Cardiac muscle cell (in vitro differentiated cells and primary cell): Measurements from ENCODE around the gene NUFIP2. TPM values are rescaled to one million over a fixed set of nuclear protein-coding genes. Genes with fewer than 3 reads are reported as not detected.

ENCODE experiments used
- DNase-seq, 2 donors: peaks; one replicate each; pipeline versions ENCODE4 v3.0.0 to v3.0.0-alpha.2; 2010 to 2017; ENCODE audit warnings: low read depth in 1 of 2, low spot score in 1 of 2
- H3K27ac ChIP-seq: fragments of 200-600 bp; sonication (generic); 2 replicates; pipeline ENCODE4 v1.5.1; 2016
- H3K27me3 ChIP-seq: fragments of 200-600 bp; sonication (generic); 2 replicates; pipeline ENCODE4 v1.6.0; 2016; ENCODE audit warnings: control low read depth
- H3K36me3 ChIP-seq: fragments of 200-600 bp; sonication (generic); 2 replicates; pipeline ENCODE4 v1.5.1; 2016; ENCODE audit warnings: control low read depth
- H3K4me1 ChIP-seq: fragments of 200-600 bp; sonication (generic); 2 replicates; pipeline ENCODE4 v1.8.1; 2017; ENCODE audit warnings: low read depth, mild to moderate bottlenecking, mixed run types
- H3K4me3 ChIP-seq: fragments of 200-600 bp; sonication (generic); 2 replicates; pipeline ENCODE4 v1.5.1; 2016; ENCODE audit warnings: mild to moderate bottlenecking
- H3K9me3 ChIP-seq: fragments of 200-600 bp; sonication (generic); 2 replicates; pipeline ENCODE4 v1.5.1; 2017; ENCODE audit warnings: low read depth, mild to moderate bottlenecking, control low read depth
- polyA plus RNA-seq: library from polyadenylated mRNA; unstranded; fragments of >200 nt; fragmentation: Nextera tagmentation; extraction: Ambion mirVana; gene quantifications from 2 replicates; pipeline ENCODE4 v1.2.1, GENCODE V29; 2016
- total RNA-seq: library from RNA; depleted of rRNA; stranded (reverse); fragments of >200 nt; gene quantifications from 2 replicates; pipeline ENCODE4 v1.2.3, GENCODE V29; 2016
- TF ChIP-seq, protein P1 (sequence below): IDR thresholded peaks from 2 replicates; pipeline ENCODE4 v1.5.1; 2012; ENCODE audit warnings: low read depth, mild to moderate bottlenecking, low read length

Gene NUFIP2
- total and polyA plus RNA-seq, 2 experiments from 2014 or later = 9.7 to 28.2 TPM

DNA sequence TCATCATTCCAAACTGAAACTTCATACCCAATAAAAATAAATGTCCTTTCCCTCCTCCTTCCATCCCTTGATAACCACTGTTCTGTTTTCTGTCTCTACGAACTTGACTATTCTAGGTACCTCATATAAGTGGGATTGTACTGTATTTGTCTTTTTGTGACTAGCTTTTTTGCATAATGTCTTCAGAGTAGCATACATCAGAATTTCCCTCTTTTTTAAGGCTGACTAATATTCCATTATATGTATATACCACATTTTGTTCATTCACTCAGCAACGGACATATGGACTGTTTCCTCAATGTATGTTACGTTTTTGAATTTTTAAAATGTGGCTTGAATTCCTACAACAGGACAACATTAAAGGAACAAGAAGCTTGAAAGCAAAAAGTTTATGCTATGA, 1.5 kb upstream of the NUFIP2 start:
- Histone ChIP-seq H3K27ac (no peak overlapping the region), H3K4me1 (peaks cover 14% of the 10 kb centered on the region), H3K36me3 (no peaks in the 10 kb centered on the region), H3K9me3 (no peaks in the 10 kb centered on the region), H3K27me3 (no peaks in the 10 kb centered on the region), H3K4me3 (no peak overlapping the region)
- DNase-seq = no peak
- TF ChIP-seq, protein P1, sequence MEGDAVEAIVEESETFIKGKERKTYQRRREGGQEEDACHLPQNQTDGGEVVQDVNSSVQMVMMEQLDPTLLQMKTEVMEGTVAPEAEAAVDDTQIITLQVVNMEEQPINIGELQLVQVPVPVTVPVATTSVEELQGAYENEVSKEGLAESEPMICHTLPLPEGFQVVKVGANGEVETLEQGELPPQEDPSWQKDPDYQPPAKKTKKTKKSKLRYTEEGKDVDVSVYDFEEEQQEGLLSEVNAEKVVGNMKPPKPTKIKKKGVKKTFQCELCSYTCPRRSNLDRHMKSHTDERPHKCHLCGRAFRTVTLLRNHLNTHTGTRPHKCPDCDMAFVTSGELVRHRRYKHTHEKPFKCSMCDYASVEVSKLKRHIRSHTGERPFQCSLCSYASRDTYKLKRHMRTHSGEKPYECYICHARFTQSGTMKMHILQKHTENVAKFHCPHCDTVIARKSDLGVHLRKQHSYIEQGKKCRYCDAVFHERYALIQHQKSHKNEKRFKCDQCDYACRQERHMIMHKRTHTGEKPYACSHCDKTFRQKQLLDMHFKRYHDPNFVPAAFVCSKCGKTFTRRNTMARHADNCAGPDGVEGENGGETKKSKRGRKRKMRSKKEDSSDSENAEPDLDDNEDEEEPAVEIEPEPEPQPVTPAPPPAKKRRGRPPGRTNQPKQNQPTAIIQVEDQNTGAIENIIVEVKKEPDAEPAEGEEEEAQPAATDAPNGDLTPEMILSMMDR = no peak

DNA sequence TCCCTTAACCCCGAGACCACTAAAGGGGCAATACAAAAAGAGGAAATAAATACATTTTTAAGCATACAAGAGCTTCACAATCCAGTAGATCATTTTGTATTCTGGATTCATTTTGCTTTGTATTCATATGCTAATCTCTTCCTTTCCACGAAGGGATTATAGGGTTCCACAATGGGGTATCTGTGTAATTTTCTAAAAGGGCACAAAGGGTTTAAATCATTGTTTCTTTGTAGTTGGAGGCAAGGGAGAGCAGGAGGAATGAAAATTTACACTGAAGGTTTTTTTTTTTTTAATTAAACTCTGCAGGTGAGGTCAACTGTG, 592 bp upstream of the NUFIP2 start:
- TF ChIP-seq, protein P1 = no peak

DNA sequence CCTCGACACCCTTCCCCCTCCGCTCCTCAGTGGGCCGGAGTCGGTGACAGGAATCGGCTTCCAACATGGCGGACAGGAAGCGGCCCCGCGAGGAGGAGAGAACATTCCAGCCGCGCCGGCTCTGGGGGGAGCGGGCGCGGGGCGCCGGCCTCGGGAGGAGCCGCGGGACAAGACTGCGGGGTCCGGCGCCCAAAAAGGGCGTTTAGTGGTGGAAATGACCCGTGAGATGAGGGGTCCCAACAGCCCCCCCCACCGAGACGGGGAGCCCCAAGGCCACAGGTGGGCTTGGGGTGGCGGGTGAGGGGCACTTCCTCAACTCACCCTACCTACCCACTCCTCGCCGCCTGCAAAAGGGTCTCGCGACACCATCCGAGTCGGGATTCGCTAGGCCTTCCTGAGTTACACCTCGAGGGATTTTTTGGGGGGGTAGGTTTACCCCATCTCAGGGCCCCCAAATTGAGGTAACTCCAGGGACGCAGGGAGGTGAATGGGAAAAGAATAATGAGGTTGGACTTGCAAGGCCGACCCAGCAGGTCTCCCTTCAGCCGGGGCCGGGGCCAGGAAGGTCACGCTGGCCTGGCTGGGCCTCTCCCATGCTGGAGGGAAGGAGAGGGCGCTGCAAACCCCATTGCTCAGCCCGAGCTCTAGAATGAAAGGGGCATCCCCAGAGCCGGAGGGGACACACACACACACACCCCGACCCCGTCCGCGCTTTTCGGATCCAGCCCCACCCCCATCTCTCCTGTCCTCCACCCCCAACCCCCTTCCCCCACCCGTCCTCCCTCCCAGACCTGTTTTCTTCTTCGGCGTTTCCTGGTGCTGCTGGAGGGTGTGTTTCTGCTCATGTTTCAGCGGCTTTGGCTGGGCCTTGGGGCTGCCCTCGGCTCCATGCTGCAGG, 707 bp downstream of the NUFIP2 start:
- Histone ChIP-seq H3K27me3 (no peaks in the 10 kb centered on the region), H3K4me3 (peak overlapping the region; percentile 96), H3K27ac (peak overlapping the region; percentile 96), H3K4me1 (peaks cover 14% of the 10 kb centered on the region), H3K9me3 (no peaks in the 10 kb centered on the region), H3K36me3 (peaks cover under 1% of the 10 kb centered on the region)
- TF ChIP-seq, protein P1 = no peak
- DNase-seq = peak; percentile 65 to 84

More for the DNA sequence above, 592 bp upstream of the NUFIP2 start:
- peak overlapping the region; percentile 96 for H3K27ac ChIP-seq
- H3K27me3 ChIP-seq = no peaks in the 10 kb centered on the region
- H3K36me3 ChIP-seq = no peaks in the 10 kb centered on the region
- no peaks in the 10 kb centered on the region for H3K9me3 ChIP-seq
- DNase-seq = no peak
- peaks cover 14% of the 10 kb centered on the region for H3K4me1 ChIP-seq
- H3K4me3 ChIP-seq = peak overlapping the region; percentile 41

DNA sequence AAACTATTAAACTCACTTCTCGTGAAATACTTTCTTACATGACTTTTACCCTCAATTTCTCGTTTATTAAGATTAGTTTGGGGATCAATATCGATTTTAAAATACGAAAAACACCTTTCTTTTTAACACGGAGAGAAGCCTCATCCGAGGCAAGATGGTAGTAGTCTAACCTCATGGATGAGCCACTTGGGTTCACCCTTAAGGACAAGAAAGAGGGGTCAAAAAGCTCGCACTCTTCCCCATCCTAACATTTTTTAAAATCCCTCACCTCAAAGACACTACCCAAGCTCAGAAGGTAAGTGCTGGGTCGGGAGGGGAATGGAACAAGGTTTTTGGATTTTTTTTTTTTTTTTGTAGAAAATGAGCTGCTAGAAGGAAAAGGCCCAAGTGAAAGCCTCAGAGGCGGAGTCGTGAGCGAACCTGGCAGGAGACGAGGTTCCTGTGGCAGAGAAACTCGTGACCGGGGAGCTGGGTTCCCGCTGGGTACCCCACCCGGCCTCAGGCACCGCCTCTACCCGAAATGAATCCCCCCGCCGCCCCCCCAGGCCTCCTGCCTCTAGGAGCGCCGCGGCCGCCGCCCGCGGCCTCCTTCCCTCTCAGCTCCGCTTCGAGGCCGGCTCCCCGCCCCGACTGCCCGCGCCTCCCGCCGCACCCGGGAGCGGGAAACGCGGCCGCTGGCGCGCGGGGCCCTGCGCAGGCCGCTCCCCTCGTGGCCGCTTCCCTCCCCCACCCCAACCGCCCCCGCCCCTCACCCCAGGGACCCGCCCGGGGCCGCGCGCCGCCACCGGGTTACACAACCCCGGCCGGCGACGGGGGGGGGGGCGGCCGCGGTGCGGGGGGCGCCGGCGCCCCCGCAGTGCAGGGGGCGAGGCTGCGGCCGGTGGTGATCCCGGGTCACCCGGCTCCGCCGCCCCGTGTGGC, 1.6 kb downstream of the NUFIP2 start:
- TF ChIP-seq, protein P1 = no peak
- Histone ChIP-seq H3K27ac (peak overlapping the region; percentile 96), H3K36me3 (peaks cover 8% of the 10 kb centered on the region), H3K27me3 (no peaks in the 10 kb centered on the region), H3K4me1 (peaks cover 14% of the 10 kb centered on the region), H3K4me3 (peak overlapping the region; percentile 96), H3K9me3 (no peaks in the 10 kb centered on the region)
- peak; percentile 55 to 62 for DNase-seq

DNA sequence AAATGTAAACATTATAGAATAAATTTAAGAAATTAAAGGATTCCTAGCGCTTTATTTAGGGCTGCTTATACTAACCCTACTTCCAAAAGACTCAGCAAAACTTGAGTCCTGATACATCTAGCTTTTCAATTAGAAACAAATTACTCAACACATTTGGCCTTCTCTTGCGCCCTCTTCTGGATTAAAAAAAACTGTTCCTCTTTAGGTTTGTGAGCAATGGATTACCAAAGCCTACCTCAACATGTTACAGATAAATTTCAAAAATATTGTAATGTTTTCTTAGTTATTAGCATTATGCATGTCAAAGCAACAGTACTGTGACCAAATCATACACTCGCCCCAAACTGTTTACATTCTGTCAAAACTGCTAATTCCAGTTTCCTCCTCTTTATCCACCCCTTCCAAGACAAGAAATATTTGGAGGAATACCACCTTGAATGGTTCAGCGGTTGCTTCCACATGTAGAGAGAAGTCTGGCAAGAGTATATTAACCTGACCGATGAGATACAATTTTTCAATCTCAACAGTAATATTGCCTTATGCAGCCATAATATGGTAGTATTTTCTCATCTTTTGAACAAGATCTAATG, 2.7 kb downstream of the NUFIP2 start:
- peak overlapping the region; percentile 96 for H3K27ac ChIP-seq
- H3K27me3 ChIP-seq = no peaks in the 10 kb centered on the region
- H3K4me1 ChIP-seq = peaks cover 18% of the 10 kb centered on the region
- H3K4me3 ChIP-seq = peak overlapping the region; percentile 96
- DNase-seq = peak; percentile 65 to 78
- peaks cover 19% of the 10 kb centered on the region for H3K36me3 ChIP-seq
- TF ChIP-seq, protein P1 = peak; percentile 54
- no peaks in the 10 kb centered on the region for H3K9me3 ChIP-seq
